Measurements from ENCODE around the gene NTRK2.

DNA sequence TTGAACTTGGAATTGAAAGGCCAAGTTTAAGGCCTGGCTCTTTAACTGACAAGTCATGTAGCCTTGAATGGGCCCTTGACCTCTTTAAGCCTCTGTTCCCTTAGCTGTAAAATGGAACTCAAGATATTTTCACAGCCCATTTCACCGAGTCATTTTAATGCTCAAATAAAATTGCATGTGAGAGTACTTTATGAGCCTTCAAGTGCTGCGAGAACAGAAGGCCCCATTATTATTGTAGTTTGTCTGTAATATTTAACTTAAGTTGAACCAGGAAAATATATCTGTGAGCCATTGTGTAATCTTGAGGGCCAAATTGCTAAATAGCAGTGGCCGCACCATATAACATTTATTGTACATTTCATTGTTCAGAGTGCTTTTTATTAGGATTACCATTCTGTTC lies 249.9 kb downstream of the NTRK2 start:
- TF ChIP-seq, protein P1, sequence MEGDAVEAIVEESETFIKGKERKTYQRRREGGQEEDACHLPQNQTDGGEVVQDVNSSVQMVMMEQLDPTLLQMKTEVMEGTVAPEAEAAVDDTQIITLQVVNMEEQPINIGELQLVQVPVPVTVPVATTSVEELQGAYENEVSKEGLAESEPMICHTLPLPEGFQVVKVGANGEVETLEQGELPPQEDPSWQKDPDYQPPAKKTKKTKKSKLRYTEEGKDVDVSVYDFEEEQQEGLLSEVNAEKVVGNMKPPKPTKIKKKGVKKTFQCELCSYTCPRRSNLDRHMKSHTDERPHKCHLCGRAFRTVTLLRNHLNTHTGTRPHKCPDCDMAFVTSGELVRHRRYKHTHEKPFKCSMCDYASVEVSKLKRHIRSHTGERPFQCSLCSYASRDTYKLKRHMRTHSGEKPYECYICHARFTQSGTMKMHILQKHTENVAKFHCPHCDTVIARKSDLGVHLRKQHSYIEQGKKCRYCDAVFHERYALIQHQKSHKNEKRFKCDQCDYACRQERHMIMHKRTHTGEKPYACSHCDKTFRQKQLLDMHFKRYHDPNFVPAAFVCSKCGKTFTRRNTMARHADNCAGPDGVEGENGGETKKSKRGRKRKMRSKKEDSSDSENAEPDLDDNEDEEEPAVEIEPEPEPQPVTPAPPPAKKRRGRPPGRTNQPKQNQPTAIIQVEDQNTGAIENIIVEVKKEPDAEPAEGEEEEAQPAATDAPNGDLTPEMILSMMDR (IDR thresholded peaks at IDR 0.05; ENCODE audit: low read length) = no peak
- no peak for TF ChIP-seq EZH2 (IDR thresholded peaks at IDR 0.05; ENCODE audit: borderline replicate concordance, low read length)
